A673 (cell line): Measurements from ENCODE around the gene CEP85L. TPM values are rescaled to one million over a fixed set of nuclear protein-coding genes. Genes with fewer than 3 reads are reported as not detected.

ENCODE experiments used
- BruUV-seq: library from RNA; stranded (reverse); fragments of 400-500 nt; replicated peaks from 2 replicates; lab custom pipeline; 2021; lab: Mats Ljungman, UMichigan
- CTCF ChIA-PET: fragments of 300-600 bp; sonication (Branson Sonifier 250); formaldehyde crosslinking; loops from one replicate; lab custom pipeline; 2022; ENCODE audit warnings: antibody characterized with exemption; lab: Charles Lee
- POLR2A ChIA-PET: fragments of 300-600 bp; sonication (Branson Sonifier 250); formaldehyde crosslinking; loops from one replicate; lab custom pipeline; 2022; ENCODE audit warnings: antibody characterized with exemption; ENCODE audit not compliant: low non-redundant PET; lab: Charles Lee
- DNase-seq: peaks from one replicate; pipeline ENCODE4 v3.0.0-alpha.2; 2015; ENCODE audit warnings: low spot score
- H3K27ac ChIP-seq: fragments of 200-600 bp; sonication (generic); 2 replicates; pipeline ENCODE4 v1.5.1; 2016; ENCODE audit warnings: mixed run types, low read depth, mild to moderate bottlenecking, mixed read lengths, antibody characterized with exemption, low read length; ENCODE audit not compliant: poor library complexity, severe bottlenecking
- H3K27me3 ChIP-seq: fragments of 200-600 bp; sonication (generic); replicated peaks from 2 replicates; pipeline ENCODE4 v1.6.1; 2017; ENCODE audit warnings: mixed run types, low read depth, mild to moderate bottlenecking, mixed read lengths, antibody characterized with exemption, low read length; ENCODE audit not compliant: insufficient read depth, poor library complexity
- H3K36me3 ChIP-seq: fragments of 200-600 bp; sonication (generic); 2 replicates; pipeline ENCODE4 v1.6.1; 2016; ENCODE audit warnings: mixed run types, mild to moderate bottlenecking, mixed read lengths, antibody characterized with exemption, low read length; ENCODE audit not compliant: insufficient read depth, poor library complexity, severe bottlenecking
- H3K4me1 ChIP-seq: fragments of 200-600 bp; sonication (generic); 2 replicates; pipeline ENCODE4 v1.6.1; 2017; ENCODE audit warnings: mixed run types, mild to moderate bottlenecking, mixed read lengths, antibody characterized with exemption, low read length; ENCODE audit not compliant: insufficient read depth, poor library complexity, severe bottlenecking
- H3K4me3 ChIP-seq: fragments of 200-600 bp; sonication (generic); 2 replicates; pipeline ENCODE4 v1.5.1; 2016; ENCODE audit warnings: low read depth, mixed run types, mild to moderate bottlenecking, mixed read lengths, low read length; ENCODE audit not compliant: poor library complexity, severe bottlenecking
- H3K9me3 ChIP-seq: fragments of 200-600 bp; sonication (generic); 2 replicates; pipeline ENCODE4 v1.6.1; 2016; ENCODE audit warnings: mixed run types, low read depth, mild to moderate bottlenecking, mixed read lengths, antibody characterized with exemption, low read length; ENCODE audit not compliant: poor library complexity, severe bottlenecking
- CTCF ChIP-seq: fragments of 300-800, 200-600 bp; sonication (generic); conservative IDR thresholded peaks from 2 replicates; pipeline ENCODE4 v1.5.1; 2017; ENCODE audit warnings: low read depth, mild to moderate bottlenecking, antibody characterized with exemption, low read length, moderate library complexity, mixed read lengths
- EZH2 ChIP-seq: fragments of 200-600 bp; sonication (generic); IDR thresholded peaks from 2 replicates; pipeline ENCODE4 v1.6.1; 2017; ENCODE audit warnings: borderline replicate concordance, low read depth, mild to moderate bottlenecking, mixed read lengths, antibody characterized with exemption, low read length; ENCODE audit not compliant: poor library complexity, severe bottlenecking
- intact Hi-C: fragments of 100-400 bp; cut with micrococcal nuclease; formaldehyde crosslinking; loops from one replicate; pipeline ENCODE4 v1.10.0; 2022; ENCODE audit not compliant: unreplicated experiment
- total RNA-seq: library from RNA; stranded (reverse); gene quantifications from 2 replicates; pipeline ENCODE4 v1.2.3, GENCODE V29; 2021

The CEP85L gene
- total RNA-seq, 1 experiment from 2014 or later: 7.4 TPM

GRCh38 chr6:118524686-118525085 is 126.7 kb downstream of the CEP85L start:
- no TSS peak for BruUV-seq
- TF ChIP-seq CTCF (no peak), EZH2 (no peak)
- Histone ChIP-seq H3K9me3 (no peaks in the 10 kb centered on the region), H3K27ac (no peak overlapping the region), H3K27me3 (no peaks in the 10 kb centered on the region), H3K36me3 (no peaks in the 10 kb centered on the region), H3K4me1 (no peaks in the 10 kb centered on the region), H3K4me3 (no peak overlapping the region)
- intact Hi-C loops: no loop called here
- POLR2A ChIA-PET: no interaction called here
- no peak for DNase-seq
- CTCF ChIA-PET: no interaction called here

- CTCF ChIA-PET: no interaction called here
- Histone ChIP-seq H3K27me3 (no peaks in the 10 kb centered on the region), H3K36me3 (no peaks in the 10 kb centered on the region), H3K9me3 (no peaks in the 10 kb centered on the region), H3K4me3 (no peak overlapping the region), H3K27ac (no peak overlapping the region), H3K4me1 (no peaks in the 10 kb centered on the region)
- no peak for DNase-seq
- no TSS peak for BruUV-seq
- TF ChIP-seq CTCF (no peak), EZH2 (no peak)
- intact Hi-C loops: no loop called here
- POLR2A ChIA-PET: no interaction called here
These were observed 128.2 kb downstream of the CEP85L start for GRCh38 chr6:118523216-118523615.

GRCh38 chr6:118522422-118522821 is 129.0 kb downstream of the CEP85L start:
- H3K36me3 ChIP-seq: no peaks in the 10 kb centered on the region
- intact Hi-C loops: no loop called here
- BruUV-seq: no TSS peak
- no peaks in the 10 kb centered on the region for H3K4me1 ChIP-seq
- no peak for DNase-seq
- CTCF ChIA-PET: no interaction called here
- H3K27ac ChIP-seq: no peak overlapping the region
- no peaks in the 10 kb centered on the region for H3K9me3 ChIP-seq
- no peak overlapping the region for H3K4me3 ChIP-seq
- POLR2A ChIA-PET: no interaction called here
- H3K27me3 ChIP-seq: no peaks in the 10 kb centered on the region
- TF ChIP-seq EZH2 (no peak), CTCF (no peak)
